CD4-positive, alpha-beta T cell treated with Interleukin-17A for 1 hour (primary cell): ENCODE measurements around the gene MID1.

Experiments used
- DNase-seq: peaks from one replicate; pipeline ENCODE4 v3.0.0-alpha.2; 2020

MID1 gene

GRCh38 chrX:10483191-10483831, 137.1 kb downstream of the MID1 start:
- no peak for DNase-seq

- DNase-seq: no peak
Observed at GRCh38 chrX:10482708-10483107, 137.7 kb downstream of the MID1 start.

GRCh38 chrX:10482261-10482660, 138.1 kb downstream of the MID1 start:
- DNase-seq: no peak

GRCh38 chrX:10480861-10481260, 139.5 kb downstream of the MID1 start:
- DNase-seq: no peak

- no peak for DNase-seq
Observed at GRCh38 chrX:10479508-10479907, 140.9 kb downstream of the MID1 start.

- no peak for DNase-seq
Observed at GRCh38 chrX:10477525-10477924, 142.9 kb downstream of the MID1 start.

GRCh38 chrX:10474913-10475568, 145.3 kb downstream of the MID1 start:
- DNase-seq: no peak

- DNase-seq: no peak
Observed at GRCh38 chrX:10474510-10474909, 145.9 kb downstream of the MID1 start.

GRCh38 chrX:10471418-10471817, 149.0 kb downstream of the MID1 start:
- DNase-seq: no peak

GRCh38 chrX:10470009-10470408, 150.4 kb downstream of the MID1 start:
- no peak for DNase-seq

GRCh38 chrX:10467793-10468192, 152.6 kb downstream of the MID1 start:
- DNase-seq: no peak

GRCh38 chrX:10465254-10465653, 155.1 kb downstream of the MID1 start:
- no peak for DNase-seq

GRCh38 chrX:10457092-10457491, 163.3 kb downstream of the MID1 start:
- DNase-seq: no peak

- no peak for DNase-seq
Observed at GRCh38 chrX:10453945-10454344, 166.4 kb downstream of the MID1 start.

- DNase-seq: no peak
Observed at GRCh38 chrX:10450959-10451355, 169.4 kb downstream of the MID1 start.

- no peak for DNase-seq
Observed at GRCh38 chrX:10450229-10450958, 170.0 kb downstream of the MID1 start.

- DNase-seq: no peak
Observed at GRCh38 chrX:10447564-10448214, 172.7 kb downstream of the MID1 start.

GRCh38 chrX:10444204-10444603, 176.2 kb downstream of the MID1 start:
- no peak for DNase-seq

- no peak for DNase-seq
Observed at GRCh38 chrX:10441464-10441863, 178.9 kb downstream of the MID1 start.

- no peak for DNase-seq
Observed at GRCh38 chrX:10433296-10433965, 187.0 kb downstream of the MID1 start.

GRCh38 chrX:10429908-10430307, 190.5 kb downstream of the MID1 start:
- DNase-seq: no peak

- DNase-seq: no peak
Observed at GRCh38 chrX:10427249-10427648, 193.1 kb downstream of the MID1 start.

GRCh38 chrX:10423716-10424115, 196.7 kb downstream of the MID1 start:
- DNase-seq: no peak
